AG09309 (cell line): ENCODE results near the gene WDR45.

Source experiments
- DNase-seq: peaks from one replicate; pipeline ENCODE4 v3.0.0-alpha.2; 2010; ENCODE audit warnings: low read depth
- H3K4me3 ChIP-seq: 2 replicates; pipeline ENCODE4 v1.5.1; 2011; ENCODE audit warnings: mild to moderate bottlenecking, low read depth, low read length, moderate library complexity; ENCODE audit not compliant: control insufficient read depth
- CTCF ChIP-seq: IDR thresholded peaks from 2 replicates; pipeline ENCODE4 v1.5.1; 2011; ENCODE audit warnings: mild to moderate bottlenecking, low read depth, low read length, inconsistent platforms; ENCODE audit not compliant: insufficient read depth, control insufficient read depth; ENCODE audit errors: missing control alignments

The WDR45 gene

GRCh38 chrX:49067285-49068120 lies 12.2 kb downstream of the WDR45 start:
- TF ChIP-seq CTCF = no peak
- no peak for DNase-seq
- no peak overlapping the region for H3K4me3 ChIP-seq

- no peak for TF ChIP-seq CTCF
- H3K4me3 ChIP-seq = no peak overlapping the region
- DNase-seq = no peak
Measured at GRCh38 chrX:49066690-49067089, 13.0 kb downstream of the WDR45 start.

GRCh38 chrX:49066278-49066677 lies 13.4 kb downstream of the WDR45 start:
- no peak for DNase-seq
- no peak overlapping the region for H3K4me3 ChIP-seq
- no peak for TF ChIP-seq CTCF

GRCh38 chrX:49064735-49065134 lies 15.0 kb downstream of the WDR45 start:
- no peak for DNase-seq
- TF ChIP-seq CTCF = no peak
- no peak overlapping the region for H3K4me3 ChIP-seq

GRCh38 chrX:49064303-49064702 lies 15.4 kb downstream of the WDR45 start:
- no peak for TF ChIP-seq CTCF
- no peak overlapping the region for H3K4me3 ChIP-seq
- DNase-seq = no peak

GRCh38 chrX:49063715-49064114 lies 16.0 kb downstream of the WDR45 start:
- TF ChIP-seq CTCF = no peak
- no peak overlapping the region for H3K4me3 ChIP-seq
- DNase-seq = no peak
